GM19025 (cell line): ENCODE measurements around the gene BRIX1.
"Not testable (repeated sequence)": the region's sequence is repeated elsewhere in the genome, so short reads cannot be mapped to it uniquely, and the experiment has no call there.

Source experiments
- ATAC-seq: cut with Tn5 transposase; IDR thresholded peaks from one replicate; pipeline ENCODE4 v1.9.1; 2021; ENCODE audit warnings: mild to moderate bottlenecking, low read depth, moderate library complexity; ENCODE audit not compliant: unreplicated experiment

Gene BRIX1

GRCh38 chr5:34914671-34915138 is 806 bp upstream of the BRIX1 start:
- ATAC-seq, result peak; percentile 8

- no peak for ATAC-seq
These were observed 313 bp downstream of the BRIX1 start for GRCh38 chr5:34915856-34916192.

GRCh38 chr5:34916518-34916917 is 1.0 kb downstream of the BRIX1 start:
- ATAC-seq, result no peak

GRCh38 chr5:34918025-34918424 is 2.5 kb downstream of the BRIX1 start:
- ATAC-seq, result no peak

- no peak for ATAC-seq
These were observed 3.6 kb downstream of the BRIX1 start for GRCh38 chr5:34919077-34919476.

- ATAC-seq, result not testable (repeated sequence)
These were observed 7.7 kb downstream of the BRIX1 start for GRCh38 chr5:34923256-34923655.

- peak; percentile 60 for ATAC-seq
These were observed 8.4 kb downstream of the BRIX1 start for GRCh38 chr5:34923694-34924461.

- ATAC-seq, result no peak
These were observed 8.9 kb downstream of the BRIX1 start for GRCh38 chr5:34924462-34924765.

GRCh38 chr5:34926318-34926888 is 10.9 kb downstream of the BRIX1 start:
- ATAC-seq, result no peak

GRCh38 chr5:34927785-34928184 is 12.3 kb downstream of the BRIX1 start:
- no peak for ATAC-seq

- ATAC-seq, result no peak
These were observed 12.8 kb downstream of the BRIX1 start for GRCh38 chr5:34928267-34928666.

GRCh38 chr5:34929134-34929719 is 13.7 kb downstream of the BRIX1 start, which contains the start of gene DNAJC21:
TSS of gene DNAJC21 (plus strand) at chr5:34929559. CDS start at chr5:34929820, 261 bp downstream.
- peak; percentile 85 for ATAC-seq

GRCh38 chr5:34929720-34930461 is 14.4 kb downstream of the BRIX1 start:
- ATAC-seq, result peak; percentile 72

GRCh38 chr5:34930462-34930844 is 14.9 kb downstream of the BRIX1 start:
- no peak for ATAC-seq

- ATAC-seq, result no peak
These were observed 15.4 kb downstream of the BRIX1 start for GRCh38 chr5:34930870-34931269.

GRCh38 chr5:34932947-34933346 is 17.4 kb downstream of the BRIX1 start:
- no peak for ATAC-seq

- ATAC-seq, result no peak
These were observed 26.4 kb downstream of the BRIX1 start for GRCh38 chr5:34941936-34942335.

- ATAC-seq, result no peak
These were observed 28.5 kb downstream of the BRIX1 start for GRCh38 chr5:34944044-34944443.

GRCh38 chr5:34944460-34945047 is 29.0 kb downstream of the BRIX1 start:
- no peak for ATAC-seq

GRCh38 chr5:34957321-34957720 is 41.8 kb downstream of the BRIX1 start:
- ATAC-seq, result no peak
